GM18858 (cell line): ENCODE results near the gene THADA.

Source experiments
- ATAC-seq: cut with Tn5 transposase; IDR thresholded peaks from one replicate; pipeline ENCODE4 v1.9.1; 2021; ENCODE audit not compliant: unreplicated experiment

THADA gene

GRCh38 chr2:43333101-43333655 lies 262.7 kb downstream of the THADA start:
- ATAC-seq: no peak

- ATAC-seq: no peak
Measured at GRCh38 chr2:43332653-43333052, 263.2 kb downstream of the THADA start.

GRCh38 chr2:43331422-43331821 lies 264.4 kb downstream of the THADA start:
- no peak for ATAC-seq

- no peak for ATAC-seq
Measured at GRCh38 chr2:43329637-43330036, 266.2 kb downstream of the THADA start.

- ATAC-seq: no peak
Measured at GRCh38 chr2:43328832-43329231, 267.0 kb downstream of the THADA start.

- ATAC-seq: no peak
Measured at GRCh38 chr2:43328133-43328532, 267.7 kb downstream of the THADA start.

GRCh38 chr2:43327119-43327518 lies 268.7 kb downstream of the THADA start:
- ATAC-seq: no peak

- ATAC-seq: no peak
Measured at GRCh38 chr2:43326101-43326825, 269.6 kb downstream of the THADA start.

- ATAC-seq: no peak
Measured at GRCh38 chr2:43325107-43325811, 270.6 kb downstream of the THADA start.

GRCh38 chr2:43324259-43325106 lies 271.4 kb downstream of the THADA start:
- ATAC-seq: no peak

- no peak for ATAC-seq
Measured at GRCh38 chr2:43323857-43324256, 272.0 kb downstream of the THADA start.

GRCh38 chr2:43321446-43321845 lies 274.4 kb downstream of the THADA start:
- no peak for ATAC-seq

- no peak for ATAC-seq
Measured at GRCh38 chr2:43319541-43319940, 276.3 kb downstream of the THADA start.

GRCh38 chr2:43318791-43319190 lies 277.0 kb downstream of the THADA start:
- ATAC-seq: no peak

- ATAC-seq: no peak
Measured at GRCh38 chr2:43317680-43318079, 278.2 kb downstream of the THADA start.

- no peak for ATAC-seq
Measured at GRCh38 chr2:43317194-43317593, 278.6 kb downstream of the THADA start.

GRCh38 chr2:43315482-43315881 lies 280.4 kb downstream of the THADA start:
- no peak for ATAC-seq

- no peak for ATAC-seq
Measured at GRCh38 chr2:43314299-43314927, 281.4 kb downstream of the THADA start.

GRCh38 chr2:43313642-43314017 lies 282.2 kb downstream of the THADA start:
- no peak for ATAC-seq

- no peak for ATAC-seq
Measured at GRCh38 chr2:43312755-43313641, 282.8 kb downstream of the THADA start.
